A673 (cell line): Measurements from ENCODE around the gene UGP2.

Experiments used
- EZH2 ChIP-seq: fragments of 200-600 bp; sonication (generic); IDR thresholded peaks from 2 replicates; pipeline ENCODE4 v1.6.1; 2017; ENCODE audit warnings: borderline replicate concordance, low read depth, mild to moderate bottlenecking, mixed read lengths, antibody characterized with exemption, low read length; ENCODE audit not compliant: poor library complexity, severe bottlenecking
- TF ChIP-seq, protein P1 (sequence below): fragments of 300-800, 200-600 bp; sonication (generic); conservative IDR thresholded peaks from 2 replicates; pipeline ENCODE4 v1.5.1; 2017; ENCODE audit warnings: low read depth, mild to moderate bottlenecking, antibody characterized with exemption, low read length, moderate library complexity, mixed read lengths

DNA sequence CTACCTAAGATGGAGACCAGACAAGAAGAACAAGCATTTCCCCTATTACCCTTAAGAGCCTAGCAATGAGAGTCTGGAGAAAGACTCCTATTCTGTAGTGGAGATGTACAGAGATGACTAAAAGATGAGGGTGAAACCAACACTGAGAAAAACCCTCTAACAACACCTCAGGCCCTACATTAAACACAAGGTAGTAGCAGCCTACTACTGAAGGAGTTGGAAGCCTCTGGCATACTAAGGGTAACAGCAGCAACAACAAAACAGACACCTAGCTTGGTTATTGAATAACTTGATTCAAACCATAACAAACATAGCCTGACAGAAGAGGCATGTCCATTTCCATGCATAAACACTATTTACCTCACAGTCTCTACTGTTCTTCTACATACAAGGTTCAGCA is 60.5 kb downstream of the UGP2 start:
- TF ChIP-seq EZH2, result no peak
- TF ChIP-seq, protein P1, sequence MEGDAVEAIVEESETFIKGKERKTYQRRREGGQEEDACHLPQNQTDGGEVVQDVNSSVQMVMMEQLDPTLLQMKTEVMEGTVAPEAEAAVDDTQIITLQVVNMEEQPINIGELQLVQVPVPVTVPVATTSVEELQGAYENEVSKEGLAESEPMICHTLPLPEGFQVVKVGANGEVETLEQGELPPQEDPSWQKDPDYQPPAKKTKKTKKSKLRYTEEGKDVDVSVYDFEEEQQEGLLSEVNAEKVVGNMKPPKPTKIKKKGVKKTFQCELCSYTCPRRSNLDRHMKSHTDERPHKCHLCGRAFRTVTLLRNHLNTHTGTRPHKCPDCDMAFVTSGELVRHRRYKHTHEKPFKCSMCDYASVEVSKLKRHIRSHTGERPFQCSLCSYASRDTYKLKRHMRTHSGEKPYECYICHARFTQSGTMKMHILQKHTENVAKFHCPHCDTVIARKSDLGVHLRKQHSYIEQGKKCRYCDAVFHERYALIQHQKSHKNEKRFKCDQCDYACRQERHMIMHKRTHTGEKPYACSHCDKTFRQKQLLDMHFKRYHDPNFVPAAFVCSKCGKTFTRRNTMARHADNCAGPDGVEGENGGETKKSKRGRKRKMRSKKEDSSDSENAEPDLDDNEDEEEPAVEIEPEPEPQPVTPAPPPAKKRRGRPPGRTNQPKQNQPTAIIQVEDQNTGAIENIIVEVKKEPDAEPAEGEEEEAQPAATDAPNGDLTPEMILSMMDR, result no peak
